HCEC 1CT (cell line): Measurements from ENCODE around the gene PTRH1.

Experiments used
- DNase-seq: peaks from one replicate; pipeline ENCODE4 v3.0.0-alpha.2; 2017

The PTRH1 gene

DNA sequence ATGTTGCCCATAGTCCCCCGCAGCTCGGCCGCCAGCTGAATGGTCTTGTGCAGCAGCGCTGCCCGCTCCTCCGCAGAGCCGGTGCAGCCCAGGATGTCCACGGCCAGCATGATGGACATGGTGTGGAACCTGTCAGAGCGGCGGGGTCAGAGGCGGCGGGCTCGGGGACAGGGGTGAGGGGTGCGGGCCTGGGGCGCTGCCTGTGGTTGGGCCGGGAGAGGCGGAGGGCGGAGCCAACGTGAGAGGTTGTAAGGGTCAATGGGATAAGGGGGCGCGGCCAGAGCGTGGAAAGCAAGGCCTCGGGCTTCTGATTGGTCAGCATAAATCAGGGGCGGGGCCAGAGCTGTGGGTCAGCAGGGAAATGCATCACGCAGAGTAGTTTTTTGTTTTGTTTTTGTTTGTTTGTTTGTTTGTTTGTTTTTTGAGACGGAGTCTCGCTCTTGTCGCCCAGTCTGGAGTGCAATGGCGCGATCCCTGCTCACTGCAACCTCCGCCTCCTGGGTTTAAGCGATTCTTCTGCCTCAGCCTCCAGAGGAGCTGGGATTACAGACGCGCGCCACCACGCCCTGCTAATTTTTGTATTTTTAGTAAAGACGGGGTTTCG, 26.5 kb upstream of the PTRH1 start:
- DNase-seq: no peak

DNA sequence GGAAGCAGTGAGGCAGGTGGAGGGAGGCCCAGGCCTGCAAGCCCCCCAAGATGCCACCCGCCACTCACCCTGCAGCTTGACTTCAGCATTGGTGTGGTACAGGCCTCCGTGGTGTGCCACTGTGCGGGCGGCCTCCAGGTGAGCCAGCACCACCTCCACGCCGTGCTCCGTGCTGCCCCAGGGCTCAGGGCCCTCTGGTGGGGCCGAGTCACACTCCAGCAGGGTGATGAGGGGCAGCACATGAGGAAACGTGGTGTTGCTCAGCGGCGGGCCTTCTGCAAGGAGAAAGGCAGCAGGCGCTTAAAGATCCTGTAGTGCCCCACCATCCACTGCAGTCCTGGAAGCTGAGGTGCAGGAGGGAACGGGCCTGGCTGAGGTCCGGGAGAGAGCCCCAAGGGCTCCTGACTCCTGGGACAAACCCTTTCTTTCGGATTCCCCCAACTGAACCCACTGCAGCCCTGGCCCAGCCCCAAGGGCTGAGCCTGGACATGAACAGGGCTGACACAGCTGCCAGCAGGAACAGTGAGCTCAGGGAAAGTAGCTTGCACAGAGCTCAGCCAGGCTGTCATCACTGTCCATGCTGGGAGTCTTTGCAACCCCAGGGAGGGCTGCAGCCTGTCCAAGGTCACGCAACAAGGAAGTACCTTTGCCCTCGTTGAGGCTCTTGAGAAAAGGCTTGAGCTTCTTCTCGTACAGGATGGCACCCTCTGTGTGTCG, 24.3 kb upstream of the PTRH1 start:
- DNase-seq: no peak

GRCh38 chr9:127738666-127739065, 23.2 kb upstream of the PTRH1 start:
- DNase-seq: no peak

GRCh38 chr9:127735530-127736185, 20.2 kb upstream of the PTRH1 start:
- no peak for DNase-seq

GRCh38 chr9:127734747-127735529, 19.5 kb upstream of the PTRH1 start, which contains the start of gene TOR2A:
TOR2A (minus strand) TSS chr9:127735294; CDS start chr9:127735270, 24 bp downstream.
- DNase-seq: peak; percentile 96

GRCh38 chr9:127734247-127734746, 18.8 kb upstream of the PTRH1 start:
- DNase-seq: no peak

DNA sequence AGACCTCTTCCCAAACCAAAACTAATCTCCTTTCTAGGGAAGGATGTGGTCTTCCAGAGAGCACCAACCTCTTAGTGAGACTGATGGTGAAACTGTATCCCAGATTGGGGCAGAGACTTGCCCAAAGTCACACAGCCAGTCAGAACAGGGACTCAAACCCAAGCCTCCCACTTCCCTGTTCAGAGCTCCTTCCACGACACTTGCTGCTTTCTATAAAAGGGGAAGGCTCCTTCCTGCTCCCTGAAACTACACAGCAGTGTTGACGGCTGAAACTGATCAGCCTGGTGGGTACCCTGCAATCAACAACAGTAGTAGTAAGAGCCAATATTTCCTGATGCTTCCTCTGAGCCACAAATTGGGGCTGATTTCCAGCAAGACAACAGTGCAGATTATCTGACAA, 18.2 kb upstream of the PTRH1 start:
- no peak for DNase-seq

GRCh38 chr9:127732444-127732843, 17.0 kb upstream of the PTRH1 start:
- no peak for DNase-seq

- DNase-seq: no peak
These were observed 16.5 kb upstream of the PTRH1 start for GRCh38 chr9:127731938-127732337.

DNA sequence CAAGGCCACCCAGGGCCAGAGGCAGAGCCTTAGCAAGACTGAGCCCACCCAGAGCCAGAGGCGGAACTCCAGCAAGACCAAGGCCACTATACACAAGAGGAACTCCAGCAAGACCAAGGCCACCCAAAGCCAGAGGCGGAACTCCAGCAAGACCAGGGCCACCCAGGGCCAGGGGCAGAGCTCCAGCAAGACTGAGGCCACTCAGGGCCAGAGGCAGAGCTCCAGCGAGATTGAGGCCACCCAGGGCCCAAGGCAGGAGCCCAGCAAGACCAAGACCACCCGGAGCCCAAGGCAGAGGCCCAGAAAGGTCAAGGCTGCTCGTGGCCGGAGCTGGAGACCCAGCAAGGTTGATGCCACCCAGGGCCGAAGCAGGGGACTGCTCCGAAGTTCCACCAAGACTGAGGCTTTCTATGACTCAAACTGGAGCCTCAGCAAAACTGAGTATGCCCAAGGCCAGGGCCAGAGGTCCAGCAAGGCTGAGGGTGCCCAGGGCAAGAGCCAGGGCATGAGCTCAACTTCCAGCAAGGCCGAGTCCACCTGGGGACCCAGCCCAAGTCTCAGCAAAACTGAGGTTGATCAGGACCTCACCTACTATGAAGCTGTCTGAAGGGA, 15.4 kb upstream of the PTRH1 start:
- DNase-seq: no peak

DNA sequence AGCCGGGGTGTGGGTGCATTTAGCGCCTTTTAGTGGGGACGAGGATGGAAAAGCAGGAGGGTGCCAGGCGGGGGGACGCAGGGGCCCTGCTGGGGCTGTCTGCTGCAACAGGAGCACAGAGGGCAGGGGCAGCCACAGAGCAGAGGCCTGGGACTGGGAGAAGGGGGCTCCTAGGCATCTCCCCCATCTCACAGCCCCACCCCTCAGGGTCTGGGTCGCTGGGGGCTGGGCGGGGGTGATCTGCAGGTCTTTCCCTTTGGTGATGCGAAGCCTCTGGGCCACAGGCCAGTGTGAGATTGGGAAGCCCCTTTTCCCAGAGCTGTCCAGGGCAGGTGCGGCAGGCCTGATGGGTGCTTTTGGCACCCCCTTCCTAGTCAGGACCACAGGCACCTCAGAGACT, 14.8 kb upstream of the PTRH1 start:
- DNase-seq: no peak

DNA sequence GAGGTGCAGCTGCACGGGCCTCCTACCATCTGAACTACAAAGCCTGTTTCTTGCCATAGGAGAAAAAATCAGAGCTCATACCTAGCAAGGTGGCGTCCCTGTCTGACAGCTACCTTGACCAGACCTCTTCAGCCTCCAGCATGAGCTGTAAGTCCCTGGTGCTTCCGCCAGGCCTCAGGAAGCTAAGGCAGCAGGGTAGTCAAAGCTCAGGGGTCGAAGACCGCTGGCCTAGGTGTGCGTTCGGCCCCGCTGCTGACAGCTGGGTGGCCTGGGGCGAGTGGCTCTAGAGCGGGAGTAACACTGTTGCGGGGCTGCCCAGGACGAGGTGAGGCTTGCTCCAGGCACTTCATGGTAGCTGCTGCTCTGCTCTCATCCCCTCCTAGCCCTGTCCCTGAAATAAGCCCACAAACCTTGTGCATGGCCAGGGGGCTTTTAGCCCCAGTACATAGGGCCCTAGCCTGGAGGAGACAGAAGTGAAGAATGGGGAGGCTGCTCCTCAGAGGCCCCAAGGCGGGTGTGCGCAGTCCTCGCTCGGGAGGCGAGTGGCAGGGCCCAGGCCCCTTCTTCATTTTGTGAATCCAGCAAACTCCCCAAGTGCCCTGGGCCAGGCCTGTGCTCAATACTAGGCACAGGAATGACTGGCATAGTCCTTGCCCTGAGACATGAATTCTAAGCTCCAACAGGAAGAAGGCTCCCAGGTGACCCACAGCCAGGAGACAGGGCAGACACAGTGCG, 14.2 kb upstream of the PTRH1 start:
- DNase-seq: no peak

- no peak for DNase-seq
These were observed 13.3 kb upstream of the PTRH1 start for GRCh38 chr9:127728808-127729207.

DNA sequence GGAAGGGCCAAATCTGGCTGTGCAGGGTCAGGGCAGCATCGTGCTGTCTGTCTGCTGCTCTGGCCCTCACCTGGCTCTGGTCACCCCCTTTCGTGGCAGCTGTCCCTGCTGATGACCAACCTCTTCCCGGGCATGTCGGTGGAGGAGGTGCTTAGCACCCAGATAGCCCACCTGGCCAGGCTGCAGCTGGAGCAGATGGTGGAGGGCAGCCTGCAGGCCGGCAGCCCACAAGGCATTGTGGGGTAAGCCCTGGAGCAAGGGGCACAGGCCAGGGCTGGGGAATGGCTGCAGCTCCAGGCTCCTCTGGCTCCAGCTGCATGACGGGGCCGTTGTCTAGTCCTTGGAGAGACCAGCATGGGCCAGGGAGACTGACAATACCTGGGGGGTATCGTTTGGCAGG, 11.4 kb upstream of the PTRH1 start:
- DNase-seq: no peak

DNA sequence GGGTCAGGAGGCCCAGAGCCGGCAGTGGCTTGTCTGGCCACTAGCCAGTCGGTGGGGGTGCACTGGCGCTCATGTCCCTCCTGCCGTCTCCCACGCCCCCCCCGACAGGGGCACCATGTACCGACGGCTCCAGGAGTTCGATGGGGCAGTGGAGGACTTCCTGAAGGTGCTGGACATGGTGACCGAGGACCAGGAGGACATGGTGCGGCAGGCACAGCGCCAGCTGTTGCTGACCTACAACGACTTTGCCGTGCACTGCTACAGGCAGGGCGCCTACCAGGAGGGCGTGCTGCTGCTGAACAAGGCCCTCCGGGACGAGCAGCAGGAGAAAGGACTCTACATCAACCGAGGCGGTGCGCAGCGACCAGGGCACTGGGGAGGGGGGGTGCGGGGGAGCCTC, 8.5 kb upstream of the PTRH1 start:
- no peak for DNase-seq

- DNase-seq: peak; percentile 46
These were observed 8.0 kb upstream of the PTRH1 start for GRCh38 chr9:127723444-127723843.

GRCh38 chr9:127723013-127723412, 7.5 kb upstream of the PTRH1 start:
- DNase-seq: no peak

- no peak for DNase-seq
These were observed 6.7 kb upstream of the PTRH1 start for GRCh38 chr9:127722055-127722745.

GRCh38 chr9:127721391-127721821, 5.9 kb upstream of the PTRH1 start:
- no peak for DNase-seq

- no peak for DNase-seq
These were observed 5.4 kb upstream of the PTRH1 start for GRCh38 chr9:127720865-127721227.
